Neural progenitor cell (in vitro differentiated cells): ENCODE data around the gene HBG2.

ENCODE experiments used
- CTCF ChIP-seq: fragments of 200-600 bp; sonication (generic); IDR thresholded peaks from 2 replicates; pipeline ENCODE4 v1.5.1; 2017; ENCODE audit warnings: antibody characterized with exemption, mild to moderate bottlenecking
- EZH2 ChIP-seq: fragments of 200-600 bp; sonication (generic); IDR thresholded peaks from 2 replicates; pipeline ENCODE4 v1.6.1; 2017; ENCODE audit warnings: antibody characterized with exemption, mild to moderate bottlenecking, moderate library complexity

GRCh38 chr11:5203366-5203765 is 51.2 kb downstream of the HBG2 start:
- TF ChIP-seq CTCF (no peak), EZH2 (no peak)
